Cardiac fibroblast (primary cell): ENCODE results near the gene IQCH.

Source experiments
- DNase-seq, 2 donors: peaks; one replicate each; pipeline versions ENCODE4 v3.0.0 to v3.0.0-alpha.2; 2010; ENCODE audit warnings: low read depth in 2 of 2
- H3K4me3 ChIP-seq, 2 donors: replicated peaks in 1 of 2; 1 replicate in 1 of 2; 2 replicates in 1 of 2; pipeline ENCODE4 v1.5.1; 2011; ENCODE audit warnings: low read depth in 2 of 2, low read length in 2 of 2, mild to moderate bottlenecking in 2 of 2, moderate library complexity in 1 of 2
- TF ChIP-seq, protein P1 (sequence below): IDR thresholded peaks from one replicate; pipeline ENCODE4 v1.5.1; 2011; ENCODE audit warnings: low read depth, mild to moderate bottlenecking, low read length, inconsistent platforms

Gene IQCH

DNA sequence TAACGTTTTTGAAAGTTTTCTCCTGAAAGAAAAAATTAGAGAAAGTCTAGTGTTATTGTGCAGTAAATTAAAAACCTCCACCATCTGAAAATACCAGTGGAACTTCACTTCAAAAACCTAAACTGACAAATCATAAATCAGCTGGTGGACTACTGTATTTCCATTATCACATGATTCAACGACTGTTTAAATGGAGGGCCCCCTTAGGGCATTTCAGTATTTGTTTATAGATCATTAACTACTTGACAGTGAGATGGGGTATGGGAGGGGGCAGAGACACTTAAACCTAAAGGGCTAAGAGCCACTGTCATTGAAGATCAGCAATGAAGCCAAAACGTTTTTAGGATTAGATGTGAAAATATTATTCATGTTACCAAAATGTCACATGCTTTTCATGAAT, 257.6 kb downstream of the IQCH start:
- no peak overlapping the region for H3K4me3 ChIP-seq
- TF ChIP-seq, protein P1, sequence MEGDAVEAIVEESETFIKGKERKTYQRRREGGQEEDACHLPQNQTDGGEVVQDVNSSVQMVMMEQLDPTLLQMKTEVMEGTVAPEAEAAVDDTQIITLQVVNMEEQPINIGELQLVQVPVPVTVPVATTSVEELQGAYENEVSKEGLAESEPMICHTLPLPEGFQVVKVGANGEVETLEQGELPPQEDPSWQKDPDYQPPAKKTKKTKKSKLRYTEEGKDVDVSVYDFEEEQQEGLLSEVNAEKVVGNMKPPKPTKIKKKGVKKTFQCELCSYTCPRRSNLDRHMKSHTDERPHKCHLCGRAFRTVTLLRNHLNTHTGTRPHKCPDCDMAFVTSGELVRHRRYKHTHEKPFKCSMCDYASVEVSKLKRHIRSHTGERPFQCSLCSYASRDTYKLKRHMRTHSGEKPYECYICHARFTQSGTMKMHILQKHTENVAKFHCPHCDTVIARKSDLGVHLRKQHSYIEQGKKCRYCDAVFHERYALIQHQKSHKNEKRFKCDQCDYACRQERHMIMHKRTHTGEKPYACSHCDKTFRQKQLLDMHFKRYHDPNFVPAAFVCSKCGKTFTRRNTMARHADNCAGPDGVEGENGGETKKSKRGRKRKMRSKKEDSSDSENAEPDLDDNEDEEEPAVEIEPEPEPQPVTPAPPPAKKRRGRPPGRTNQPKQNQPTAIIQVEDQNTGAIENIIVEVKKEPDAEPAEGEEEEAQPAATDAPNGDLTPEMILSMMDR = no peak
- no peak for DNase-seq

DNA sequence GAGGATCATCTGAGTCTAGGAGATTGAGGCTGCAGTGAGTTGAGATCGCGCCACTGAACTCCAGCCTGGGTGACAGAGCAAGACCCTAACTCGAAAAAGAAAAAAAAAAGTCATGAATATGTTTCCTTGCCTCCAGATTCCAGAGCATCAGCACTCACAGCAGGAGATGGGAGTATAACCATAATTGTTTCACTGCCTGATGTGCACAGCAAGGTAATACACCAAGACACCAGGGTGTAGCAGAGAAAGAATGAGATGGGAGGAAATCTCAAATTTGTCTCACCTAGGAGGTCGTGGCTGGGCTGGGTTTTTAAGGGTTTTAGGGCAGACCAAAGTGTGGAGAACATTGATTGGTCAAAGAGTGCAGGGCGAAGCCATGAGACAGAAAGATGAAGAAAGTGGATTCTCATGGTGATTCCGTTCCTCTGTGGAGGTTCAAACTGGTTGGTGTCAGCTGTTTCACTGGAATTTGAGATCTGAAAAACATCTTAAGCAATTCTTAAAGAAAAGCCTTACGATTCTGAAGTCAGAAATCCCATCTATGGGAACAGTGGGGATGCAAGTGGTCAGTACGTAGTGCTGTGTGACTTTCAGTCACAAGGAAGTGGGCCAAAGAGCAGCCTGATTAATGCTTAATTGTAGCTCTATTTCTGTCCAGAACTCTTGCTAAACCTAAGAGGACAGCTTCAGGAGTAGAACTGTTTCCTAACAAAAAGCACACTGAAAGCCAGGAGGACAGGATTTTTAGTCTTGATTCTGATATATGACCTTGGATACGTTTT, 258.5 kb downstream of the IQCH start:
- DNase-seq = no peak
- no peak overlapping the region for H3K4me3 ChIP-seq
- TF ChIP-seq, protein P1 = no peak

DNA sequence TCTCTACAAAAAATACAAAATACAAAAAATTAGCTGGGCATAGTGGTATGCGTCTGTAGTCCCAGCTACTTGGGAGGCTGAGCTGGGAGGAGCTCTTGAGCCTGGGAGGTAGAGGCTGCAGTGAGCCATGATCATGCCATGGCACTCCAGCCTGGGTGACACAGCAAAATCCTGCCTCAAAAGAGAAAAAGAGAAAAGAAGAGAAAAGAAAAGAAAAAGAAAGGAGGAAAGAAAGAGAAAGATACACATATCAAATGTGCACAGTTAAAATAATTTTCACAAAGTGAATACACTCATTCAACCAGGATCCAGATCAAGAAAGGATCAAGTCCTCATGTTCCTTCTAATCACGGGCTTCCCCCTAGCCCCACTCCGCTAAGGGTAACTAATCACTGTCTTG, 260.5 kb downstream of the IQCH start:
- DNase-seq = no peak
- TF ChIP-seq, protein P1 = no peak

DNA sequence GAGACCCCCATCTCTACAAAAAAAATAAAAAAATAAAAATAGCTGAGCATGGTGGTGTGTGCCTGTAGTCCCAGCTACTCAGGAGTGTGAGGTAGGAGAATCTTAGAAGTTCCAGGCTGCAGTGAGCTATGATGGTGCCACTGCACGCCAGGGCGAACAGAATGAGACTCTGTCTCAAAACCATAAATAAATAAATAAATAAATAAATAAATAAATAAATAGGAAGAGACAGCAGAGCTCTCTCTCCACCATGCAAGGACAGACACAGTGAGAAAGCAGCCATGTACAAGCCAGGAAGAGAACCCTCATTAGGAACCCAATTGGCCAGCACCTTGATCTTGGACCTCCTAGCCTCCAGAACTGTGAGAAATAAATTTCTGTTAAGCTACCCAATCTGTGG, 261.0 kb downstream of the IQCH start:
- DNase-seq = no peak
- TF ChIP-seq, protein P1 = no peak
- H3K4me3 ChIP-seq = no peak overlapping the region

More for the DNA sequence above, 260.5 kb downstream of the IQCH start:
- H3K4me3 ChIP-seq = no peak overlapping the region

DNA sequence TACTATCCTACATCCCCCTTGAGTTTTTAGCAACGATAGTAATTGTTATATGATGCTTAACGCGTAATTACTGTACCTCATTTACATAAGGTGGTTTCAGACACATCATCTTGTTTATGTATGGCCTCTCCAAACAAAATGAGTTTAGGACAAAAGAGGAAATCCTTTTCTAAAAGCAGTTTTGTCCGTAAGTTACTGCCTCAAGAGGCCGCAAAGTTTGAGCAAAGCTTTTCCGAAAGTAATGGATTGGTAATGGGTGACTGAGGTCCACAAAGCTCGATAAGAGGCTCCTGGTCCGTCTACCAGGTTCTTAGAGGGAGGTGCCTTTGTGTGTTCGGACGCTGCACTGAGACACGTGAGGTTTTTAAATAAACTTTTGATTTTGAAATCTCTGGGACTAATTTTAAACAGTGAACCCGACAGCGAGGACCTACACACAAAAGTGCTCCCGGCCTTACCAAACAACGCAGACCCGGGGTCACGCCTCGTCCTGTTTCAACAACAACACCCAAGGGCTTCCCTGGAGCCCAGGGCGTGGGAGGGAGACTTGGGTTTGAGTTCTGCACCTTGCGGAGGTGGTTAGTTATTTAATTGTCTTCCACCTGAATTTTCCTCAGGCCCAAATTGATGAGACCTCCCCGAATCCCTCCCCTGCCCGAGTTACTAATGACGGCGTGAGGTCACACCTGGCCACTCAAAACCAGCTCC, 265.9 kb downstream of the IQCH start:
- peak overlapping the region; percentile 51 to 89 for H3K4me3 ChIP-seq
- peak; percentile 5 to 27 for DNase-seq
- TF ChIP-seq, protein P1 = no peak

DNA sequence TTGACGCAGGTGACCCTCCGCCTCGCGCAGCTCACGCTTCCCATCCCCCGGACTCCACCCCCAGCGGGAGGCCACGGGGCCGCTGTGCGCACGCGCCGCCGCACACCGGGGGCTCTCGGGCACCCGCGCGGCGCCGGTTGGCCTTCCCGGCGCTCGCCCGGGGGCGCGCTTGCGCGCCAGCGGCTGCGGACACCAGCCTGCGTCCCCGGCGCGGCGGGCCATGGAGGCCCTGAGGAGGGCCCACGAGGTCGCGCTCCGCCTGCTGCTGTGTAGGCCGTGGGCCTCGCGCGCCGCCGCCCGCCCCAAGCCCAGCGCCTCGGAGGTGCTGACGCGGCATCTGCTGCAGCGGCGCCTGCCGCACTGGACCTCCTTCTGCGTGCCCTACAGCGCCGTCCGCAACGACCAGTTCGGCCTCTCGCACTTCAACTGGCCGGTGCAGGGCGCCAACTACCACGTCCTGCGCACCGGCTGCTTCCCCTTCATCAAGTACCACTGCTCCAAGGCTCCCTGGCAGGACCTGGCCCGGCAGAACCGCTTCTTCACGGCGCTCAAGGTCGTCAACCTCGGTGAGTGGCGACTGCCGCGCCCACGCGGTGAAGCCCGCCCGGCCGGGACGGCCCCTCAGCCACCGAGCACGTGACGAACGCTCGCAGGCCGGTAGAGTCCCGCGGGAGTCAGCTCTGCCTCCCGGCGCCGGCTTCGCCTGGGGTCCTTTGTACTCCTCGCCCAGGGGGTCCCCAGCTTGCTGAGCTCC, 266.6 kb downstream of the IQCH start, which contains the start of gene C15orf61:
C15orf61 (plus strand) TSS at position 103 of the 754 bp plus-strand sequence; CDS start at position 221, 118 bp downstream.
- TF ChIP-seq, protein P1 = no peak
- peak within 1 kb of the TSS; percentile 86 to 89 for H3K4me3 ChIP-seq
- peak; percentile 70 to 83 for DNase-seq
